Activated CD8-positive, alpha-beta memory T cell treated with anti-CD3 and anti-CD28 coated beads for 36 hours (primary cell): ENCODE results near the gene NEK1. TPM values are rescaled to one million over a fixed set of nuclear protein-coding genes. Genes with fewer than 3 reads are reported as not detected.

Experiments
- CTCF ChIA-PET: fragments of 350-600 bp; sonication (Branson Sonifier 250); formaldehyde crosslinking; loops from one replicate; lab custom pipeline; 2021; ENCODE audit warnings: antibody characterized with exemption; lab: Charles Lee
- POLR2A ChIA-PET: fragments of 350-600 bp; sonication (Branson Sonifier 250); formaldehyde crosslinking; loops from one replicate; lab custom pipeline; 2021; ENCODE audit warnings: antibody characterized with exemption; lab: Charles Lee
- total RNA-seq, 2 experiments: library from RNA; stranded (reverse); gene quantifications; one replicate each; pipeline ENCODE4 v1.2.3, GENCODE V29; 2021

The NEK1 gene
- total RNA-seq, 2 experiments from 2014 or later, result 10.9 to 11.4 TPM

DNA sequence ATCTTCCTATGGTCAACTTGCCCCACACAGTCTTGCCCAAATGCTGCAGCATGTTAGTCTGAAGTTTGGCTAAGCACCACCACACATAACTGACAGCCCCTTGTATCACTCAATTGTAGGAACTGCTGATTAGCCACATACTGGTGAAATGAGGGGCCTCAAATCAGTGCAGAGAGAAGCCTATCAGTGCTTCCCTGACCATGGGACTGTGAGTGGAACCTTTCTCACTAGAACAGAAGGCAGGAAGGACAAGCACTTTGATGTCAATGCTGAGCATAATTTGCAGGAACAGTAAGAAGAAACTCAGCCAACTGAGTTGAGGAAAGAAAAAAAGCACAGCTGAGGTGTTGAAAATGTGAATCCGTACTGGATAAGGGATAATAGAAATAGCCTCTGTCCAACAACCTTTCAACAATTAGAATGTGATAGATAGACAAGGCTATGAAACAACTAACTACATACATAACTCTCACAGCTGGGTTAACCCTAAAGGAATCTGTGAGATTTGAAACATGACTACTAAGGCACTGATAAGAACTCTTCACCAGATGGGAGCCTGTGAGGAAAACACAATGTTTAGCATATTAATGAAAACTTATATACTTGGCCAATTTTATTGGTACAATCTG lies 205.1 kb downstream of the NEK1 start:
- ChIA-PET POLR2A (no interaction called here), CTCF (no interaction called here)

DNA sequence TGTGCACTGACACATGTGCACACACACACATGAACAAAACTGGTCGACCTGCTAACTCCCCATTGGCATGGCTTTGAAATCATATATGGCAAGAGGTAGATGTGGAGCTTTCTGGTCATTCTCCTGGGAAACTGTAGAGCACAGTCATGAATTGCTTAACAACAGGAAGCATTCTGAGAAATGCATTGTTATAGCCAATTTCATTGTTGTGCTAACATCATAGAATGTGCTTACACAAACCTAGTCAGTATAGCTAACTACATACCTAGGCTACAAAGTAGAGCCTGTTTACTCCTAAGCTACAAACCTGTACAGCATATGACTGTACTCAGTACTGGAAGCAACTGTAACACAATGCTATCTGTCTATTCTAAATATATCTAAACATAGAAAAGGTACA lies 207.4 kb downstream of the NEK1 start:
- ChIA-PET POLR2A (no interaction called here), CTCF (interaction anchor here (0.6 kb wide), 1 partner anchor 9 kb away, joined by 3 read pairs; no protein-coding TSS in a partner anchor)

DNA sequence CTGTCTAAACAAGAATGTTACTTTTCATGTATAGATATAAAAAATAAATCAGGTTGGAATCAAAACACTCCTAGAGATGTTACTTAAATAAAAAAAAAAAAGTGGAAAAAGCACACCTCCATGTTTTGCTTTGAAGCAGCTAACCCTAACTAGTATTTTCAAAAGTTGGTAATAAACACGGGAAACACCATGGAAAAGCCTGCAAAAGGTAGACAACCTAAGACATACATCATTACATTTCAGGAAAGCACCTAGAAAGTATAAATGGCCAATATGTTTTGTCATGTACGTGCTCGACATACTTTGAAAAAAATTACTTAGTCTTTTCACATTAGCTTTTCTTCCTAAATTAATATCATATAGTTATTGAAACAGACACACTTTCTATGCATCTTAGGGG lies 211.6 kb downstream of the NEK1 start:
- CTCF ChIA-PET, result no interaction called here
- POLR2A ChIA-PET, result no interaction called here

DNA sequence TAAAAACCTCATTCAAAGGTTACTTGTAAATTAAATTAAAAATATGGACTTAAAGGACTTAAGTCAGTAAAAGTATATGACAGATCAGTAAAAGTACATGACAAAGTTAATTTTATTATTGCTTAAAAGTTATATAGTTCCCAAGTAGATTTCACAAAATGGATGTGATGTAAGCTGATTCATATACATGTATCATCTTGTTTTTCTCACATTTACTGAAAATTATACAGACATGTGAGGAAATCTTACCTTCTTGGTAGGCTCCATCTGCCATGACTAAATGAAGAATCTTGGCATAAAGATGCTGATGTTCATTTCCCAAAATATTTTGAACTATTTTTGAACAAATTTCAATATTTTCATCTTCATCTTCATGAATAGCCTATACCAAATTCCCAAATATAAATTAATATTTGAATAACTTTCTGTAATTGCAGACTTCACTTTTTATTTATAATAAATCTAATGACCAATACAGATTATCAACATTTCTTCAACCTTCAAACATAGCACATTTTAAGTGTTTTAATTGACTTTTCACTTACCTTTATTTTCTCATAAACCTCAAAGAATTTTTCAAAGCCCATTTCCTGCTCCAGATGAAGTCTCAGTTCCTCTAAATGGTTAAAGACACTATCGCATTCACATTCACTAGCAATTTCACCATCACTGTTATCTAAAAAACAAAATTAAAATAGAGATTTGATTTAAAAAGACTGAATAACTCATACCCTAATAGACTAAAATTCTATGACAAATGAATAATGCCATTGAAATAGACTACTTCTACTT lies 212.2 kb downstream of the NEK1 start:
- ChIA-PET CTCF (no interaction called here), POLR2A (no interaction called here)

DNA sequence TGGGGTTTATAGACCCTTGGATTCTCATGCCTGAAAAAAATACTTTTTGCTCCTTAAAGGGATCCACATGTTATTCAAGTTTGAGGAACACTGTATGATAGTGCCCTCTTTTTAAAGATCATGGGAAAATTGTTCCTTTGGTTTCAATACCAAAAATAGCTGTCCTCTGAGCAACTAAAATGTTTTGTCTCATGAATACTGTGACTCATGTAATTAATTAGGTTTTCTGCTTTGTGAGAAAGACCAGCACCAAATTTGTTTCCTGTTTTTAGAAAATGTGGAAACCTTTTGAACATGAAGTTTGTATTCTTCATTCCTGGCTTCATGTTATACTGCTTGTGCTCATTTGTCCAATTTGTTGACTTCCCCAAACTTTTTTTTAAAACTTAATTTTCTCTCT lies 214.1 kb downstream of the NEK1 start:
- ChIA-PET CTCF (no interaction called here), POLR2A (no interaction called here)

DNA sequence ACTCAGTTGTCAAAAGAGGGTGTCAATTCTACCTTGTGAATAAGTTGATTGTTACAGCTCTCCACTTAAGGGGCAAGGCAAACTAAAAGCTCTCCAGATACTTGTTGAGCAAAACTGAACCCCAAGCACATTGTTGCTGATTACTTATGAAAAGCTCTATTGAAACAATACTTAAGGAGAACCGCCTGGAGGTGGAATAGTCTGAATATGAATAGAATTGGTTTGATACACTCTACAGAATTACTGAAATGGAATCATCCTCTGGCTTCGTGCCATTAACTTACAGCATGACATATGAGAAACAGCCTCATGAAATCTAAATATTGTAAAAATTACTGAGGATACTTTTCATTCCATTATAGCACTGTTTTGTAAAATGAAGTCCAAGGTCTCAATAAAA lies 214.6 kb downstream of the NEK1 start:
- CTCF ChIA-PET, result no interaction called here
- POLR2A ChIA-PET, result no interaction called here

DNA sequence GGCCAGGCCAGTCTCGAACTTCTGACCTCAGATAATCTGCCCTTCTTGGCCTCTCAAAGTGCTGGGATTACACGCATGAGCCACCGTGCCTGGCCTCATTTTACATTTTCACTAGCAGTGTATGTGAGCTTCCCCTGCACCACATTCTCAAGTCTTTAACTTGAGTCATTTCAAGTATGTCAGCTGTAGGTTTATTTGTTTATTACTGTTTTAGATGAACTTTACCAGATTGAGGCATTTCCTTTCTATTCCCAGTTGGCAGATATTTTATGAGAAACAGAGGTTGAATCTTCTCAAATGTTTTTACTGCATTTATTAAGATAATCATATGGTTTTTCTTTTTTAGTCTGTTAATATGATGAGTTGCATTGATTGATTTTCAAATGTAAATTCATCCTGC lies 227.0 kb downstream of the NEK1 start:
- POLR2A ChIA-PET, result no interaction called here
- CTCF ChIA-PET, result no interaction called here

DNA sequence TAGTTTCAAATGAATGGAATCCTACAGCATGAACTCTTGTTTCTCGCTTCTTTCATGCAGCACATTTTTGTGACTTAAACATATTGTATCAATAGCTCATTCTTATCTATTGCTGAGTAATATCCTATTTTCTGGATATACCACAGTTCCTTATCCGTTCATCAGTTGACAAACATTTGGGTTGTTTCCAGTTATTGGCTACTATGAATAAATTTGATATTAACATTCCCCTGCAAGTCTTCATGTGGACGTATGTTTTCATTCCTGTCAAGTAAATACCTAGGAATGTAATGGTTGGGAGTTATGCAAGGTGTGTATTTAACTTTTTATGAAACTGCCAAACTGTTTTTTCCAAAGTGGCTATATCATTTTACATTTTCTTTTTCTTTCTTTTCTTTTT lies 227.6 kb downstream of the NEK1 start:
- ChIA-PET CTCF (no interaction called here), POLR2A (no interaction called here)

DNA sequence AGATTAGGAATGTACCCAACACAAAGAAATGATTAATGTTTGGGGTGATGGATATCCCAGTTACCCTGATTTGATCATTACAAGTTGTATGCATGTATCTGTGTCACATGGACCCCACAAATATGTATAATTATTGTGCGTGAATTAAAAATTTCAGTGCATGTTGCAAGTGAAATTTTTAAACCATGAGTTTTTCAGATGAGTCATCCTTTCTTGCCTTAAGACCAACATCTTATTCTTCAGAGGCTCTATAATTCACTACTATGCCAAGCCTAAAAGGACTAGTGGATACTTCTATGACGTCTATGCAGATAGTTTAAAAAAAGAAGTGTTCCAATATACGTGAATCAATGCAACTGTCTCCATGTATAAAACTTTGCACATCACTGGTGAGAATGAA lies 228.7 kb downstream of the NEK1 start:
- ChIA-PET CTCF (no interaction called here), POLR2A (no interaction called here)

DNA sequence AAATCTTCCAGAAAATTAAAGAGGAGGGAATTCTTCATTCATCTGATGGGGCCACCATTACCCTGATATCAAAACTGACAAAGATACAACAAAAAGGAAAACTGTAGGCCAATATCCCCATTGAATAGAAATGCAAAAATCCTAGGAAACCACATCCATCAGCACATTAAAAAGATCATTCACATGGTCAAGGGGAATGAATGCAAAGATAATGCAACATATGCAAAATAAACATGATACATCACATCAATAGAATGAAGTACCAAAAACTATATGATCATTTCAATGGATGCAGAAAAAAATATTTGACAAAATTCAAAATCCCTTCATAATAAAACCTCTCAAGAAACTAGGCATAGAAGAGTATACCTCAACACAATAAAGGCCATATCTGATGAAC lies 232.7 kb downstream of the NEK1 start:
- ChIA-PET POLR2A (no interaction called here), CTCF (interaction anchor here (0.7 kb wide), 1 partner anchor 103 kb away, joined by 3 read pairs; no protein-coding TSS in a partner anchor)

DNA sequence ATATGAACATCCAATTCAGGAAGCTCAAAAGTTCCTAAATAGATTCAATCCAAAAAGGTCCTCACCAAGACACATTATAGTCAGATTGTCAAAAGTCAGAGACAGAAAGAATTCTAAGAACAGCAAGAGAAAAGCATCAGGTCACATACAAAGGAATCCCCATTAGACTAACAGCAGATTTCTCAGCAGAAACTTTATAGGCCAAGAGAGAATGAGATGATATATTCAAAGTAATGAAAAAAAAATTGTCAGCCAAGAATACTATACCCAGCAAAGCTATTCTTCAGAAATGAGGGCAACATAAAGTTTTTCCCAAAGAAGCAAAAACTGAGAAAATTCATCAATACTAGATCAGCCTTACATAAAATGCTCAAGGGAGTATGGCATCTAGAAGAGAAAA lies 235.0 kb downstream of the NEK1 start:
- CTCF ChIA-PET, result no interaction called here
- POLR2A ChIA-PET, result no interaction called here

DNA sequence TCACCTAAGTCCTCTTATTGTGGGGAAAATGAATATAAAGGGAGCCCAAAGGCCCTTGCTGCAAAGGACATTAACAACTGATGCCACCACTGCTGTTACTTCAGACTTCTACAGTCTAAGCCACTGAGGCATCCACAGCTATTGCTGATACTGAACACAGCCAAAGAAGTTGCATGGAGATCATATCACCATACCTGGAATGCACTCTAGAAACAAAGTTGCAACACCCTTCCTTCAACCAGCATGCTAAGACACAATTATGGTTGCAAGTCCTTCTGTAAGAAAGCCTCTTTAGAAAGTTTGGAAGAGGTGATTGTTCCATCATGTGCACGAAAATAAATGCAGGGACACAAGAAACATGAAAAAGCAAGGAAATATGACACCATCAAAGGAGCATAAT lies 236.0 kb downstream of the NEK1 start:
- CTCF ChIA-PET, result no interaction called here
- POLR2A ChIA-PET, result no interaction called here

DNA sequence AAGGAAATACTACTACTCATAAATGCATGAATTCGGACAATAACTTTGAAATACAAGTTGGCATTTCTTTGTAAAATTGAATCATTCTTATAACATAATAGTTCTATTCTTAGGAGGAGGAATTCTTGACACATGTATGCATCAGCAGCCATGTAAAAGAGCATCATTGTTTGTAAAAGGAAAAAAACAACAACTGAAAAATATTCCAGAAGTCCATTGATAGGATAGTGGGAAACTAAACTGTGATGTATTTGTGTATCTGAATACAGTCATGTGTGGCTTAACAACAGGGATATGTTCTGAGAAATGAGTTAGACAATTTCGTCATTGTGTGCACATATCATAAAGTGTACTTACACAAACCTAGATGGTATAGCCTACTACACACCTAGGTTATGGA lies 239.6 kb downstream of the NEK1 start:
- CTCF ChIA-PET, result no interaction called here
- POLR2A ChIA-PET, result no interaction called here

DNA sequence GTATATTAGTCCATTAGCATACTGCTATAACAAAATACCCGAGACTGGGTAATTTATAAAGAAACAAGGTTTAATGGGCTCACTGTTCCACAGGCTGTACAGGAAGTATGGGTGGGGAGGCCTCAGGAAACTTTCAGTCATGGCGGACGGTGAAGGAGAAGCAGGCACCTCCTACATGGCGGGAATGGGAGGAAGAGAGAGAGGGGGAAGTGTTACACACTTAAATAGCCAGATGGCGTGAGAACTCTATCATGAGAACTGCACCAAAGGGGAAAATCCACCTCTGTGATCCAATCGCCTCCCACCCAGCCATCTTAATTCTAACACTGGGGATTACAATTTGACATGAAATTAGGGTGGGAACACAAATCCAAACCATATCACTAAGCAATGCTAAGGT lies 242.7 kb downstream of the NEK1 start:
- ChIA-PET POLR2A (no interaction called here), CTCF (no interaction called here)

DNA sequence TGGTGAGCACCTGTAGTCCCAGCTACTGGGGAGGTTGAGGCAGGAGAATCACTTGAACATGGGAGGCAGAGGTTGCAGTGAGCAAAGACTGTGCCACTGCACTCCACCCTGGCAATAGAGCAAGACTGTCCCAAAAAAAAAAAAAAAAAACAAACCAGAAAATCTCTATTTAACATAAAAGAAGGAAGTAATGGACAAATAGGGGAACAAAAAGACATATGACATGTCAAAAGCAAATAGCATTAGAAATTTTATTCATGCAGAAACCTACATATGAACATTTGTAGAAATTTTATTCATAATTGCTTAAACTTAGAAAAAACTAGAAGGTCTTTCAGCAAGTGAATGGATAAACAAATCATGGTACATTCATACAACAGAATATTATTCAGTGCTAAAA lies 244.6 kb downstream of the NEK1 start:
- POLR2A ChIA-PET, result no interaction called here
- CTCF ChIA-PET, result interaction anchor here (0.7 kb wide), 1 partner anchor 369 kb away, joined by 3 read pairs; no protein-coding TSS in a partner anchor

DNA sequence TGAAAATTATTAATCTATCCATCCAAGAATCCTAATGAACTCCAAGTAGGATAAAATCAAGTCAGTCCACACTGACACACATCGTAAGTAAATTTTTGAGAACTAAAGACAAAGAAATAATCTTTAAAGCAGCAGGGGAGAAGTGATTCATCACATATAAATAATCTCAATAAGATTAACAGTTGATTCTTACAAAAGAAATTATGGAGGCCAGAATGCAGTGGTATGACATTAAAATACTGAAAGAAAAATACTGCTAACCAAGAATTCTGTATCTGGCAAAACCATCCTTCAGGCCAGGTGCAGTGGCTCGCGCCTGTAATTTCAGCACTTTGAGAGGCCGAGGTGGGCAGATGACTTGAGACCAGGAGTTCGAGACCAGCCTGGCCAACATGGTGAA lies 245.6 kb downstream of the NEK1 start:
- POLR2A ChIA-PET, result no interaction called here
- CTCF ChIA-PET, result no interaction called here

DNA sequence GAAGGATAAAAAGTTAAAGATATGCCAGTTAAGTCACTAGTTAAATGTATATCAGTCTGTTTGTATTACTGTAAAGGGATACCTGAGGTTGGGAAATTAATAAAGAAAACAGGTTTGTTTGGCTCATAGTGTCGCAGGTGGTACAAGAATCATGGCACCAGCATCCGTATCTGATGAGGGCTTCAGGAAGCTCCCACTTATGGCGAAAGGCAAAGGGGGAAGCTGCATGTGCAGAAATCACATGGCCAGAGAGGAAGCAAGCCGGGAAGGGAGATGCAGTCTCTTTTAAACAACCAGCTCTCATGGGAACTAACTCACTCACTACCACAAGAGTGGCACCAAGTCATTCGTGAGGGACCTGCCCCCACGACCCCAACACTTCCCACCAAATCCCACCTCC lies 249.8 kb downstream of the NEK1 start:
- ChIA-PET CTCF (no interaction called here), POLR2A (no interaction called here)

DNA sequence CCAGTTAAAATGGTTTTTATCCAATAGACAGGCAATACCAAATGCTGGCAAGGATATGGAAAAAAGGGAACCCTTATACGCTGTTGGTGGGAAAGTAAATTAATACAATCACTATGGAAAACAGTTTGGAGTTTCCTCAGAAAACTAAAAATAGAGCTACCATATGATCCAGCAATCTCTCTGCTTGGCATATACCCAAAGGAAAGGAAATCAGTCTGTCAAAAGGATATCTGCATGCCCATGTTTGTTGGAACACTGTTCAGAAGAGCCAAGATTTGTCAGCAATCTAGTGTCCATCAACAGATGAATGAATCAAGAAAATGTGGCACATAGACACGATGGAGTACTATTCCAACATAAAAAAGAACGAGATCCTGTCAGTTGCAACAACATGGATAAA lies 250.6 kb downstream of the NEK1 start:
- CTCF ChIA-PET, result no interaction called here
- POLR2A ChIA-PET, result no interaction called here

DNA sequence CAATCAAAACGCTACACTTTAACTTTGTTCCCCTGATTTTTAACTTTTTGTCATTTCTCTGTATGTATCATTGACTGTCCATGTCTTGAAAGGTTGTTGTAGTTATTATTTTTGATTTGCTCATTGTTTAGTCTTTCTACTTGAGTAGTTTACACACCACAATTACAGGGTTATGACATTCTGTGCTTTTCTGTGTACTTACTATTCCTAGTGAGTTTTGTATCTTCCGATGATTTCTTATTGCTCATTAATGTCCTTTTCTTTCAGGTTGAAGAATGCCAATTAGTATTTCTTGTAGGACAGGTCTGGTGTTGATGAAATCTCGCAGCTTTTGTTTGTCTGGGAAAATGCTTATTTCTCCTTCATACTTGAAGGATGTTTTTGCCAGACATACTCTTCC lies 252.4 kb downstream of the NEK1 start:
- POLR2A ChIA-PET, result no interaction called here
- CTCF ChIA-PET, result no interaction called here

DNA sequence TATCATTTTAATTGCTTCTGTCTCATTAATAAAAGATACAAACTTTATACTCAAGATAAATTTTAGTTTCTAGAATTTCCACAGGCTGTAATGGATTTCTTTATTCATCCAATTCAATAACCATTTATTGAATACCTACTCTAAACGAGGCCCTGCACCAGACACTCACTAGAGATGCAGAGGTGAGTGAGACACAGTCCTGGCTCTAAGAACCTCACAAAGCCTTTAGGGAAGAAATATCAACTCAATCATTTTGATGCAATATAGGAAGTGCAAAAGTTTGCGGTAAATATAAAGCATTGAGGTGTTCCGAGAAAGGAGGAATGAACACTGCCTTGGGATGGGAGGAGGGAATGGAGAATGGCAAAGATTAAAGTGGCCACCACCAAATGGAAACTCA lies 260.0 kb downstream of the NEK1 start:
- ChIA-PET CTCF (no interaction called here), POLR2A (no interaction called here)

DNA sequence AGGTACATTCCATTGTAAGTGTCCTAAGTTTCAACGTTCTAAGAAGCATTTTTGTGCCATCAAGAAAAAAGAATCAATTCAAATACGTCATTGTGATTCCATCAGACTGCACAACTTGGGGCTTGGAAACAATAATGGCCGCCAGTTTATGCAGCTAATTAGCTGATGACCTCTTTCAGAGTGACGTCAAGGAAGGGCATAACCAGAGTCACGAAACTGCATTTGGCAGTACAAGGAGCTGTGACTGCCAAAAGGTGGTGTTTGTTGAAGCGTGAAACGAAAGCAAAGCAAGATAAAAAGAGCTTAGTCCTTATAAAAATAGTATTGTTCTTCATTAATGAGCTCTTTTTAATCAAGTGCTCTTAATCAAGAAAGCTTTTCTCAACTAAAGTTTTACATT lies 260.5 kb downstream of the NEK1 start:
- ChIA-PET POLR2A (no interaction called here), CTCF (no interaction called here)
